Neural progenitor cell (in vitro differentiated cells): Measurements from ENCODE around the gene MYLK3. TPM values are rescaled to one million over a fixed set of nuclear protein-coding genes. Genes with fewer than 3 reads are reported as not detected.

Source experiments
- DNase-seq: peaks from one replicate; pipeline ENCODE4 v3.0.0-alpha.2; 2016; ENCODE audit warnings: low spot score
- H2AFZ ChIP-seq: fragments of 200-600 bp; sonication (generic); replicated peaks from 2 replicates; pipeline ENCODE4 v1.6.1; 2016; ENCODE audit warnings: antibody characterized with exemption
- H3F3A ChIP-seq: fragments of 200-600 bp; sonication (generic); 2 replicates; pipeline ENCODE4 v1.6.1; 2016; ENCODE audit warnings: antibody characterized with exemption, low read depth
- H3K27ac ChIP-seq: fragments of 200-600 bp; sonication (generic); 2 replicates; pipeline ENCODE4 v1.5.1; 2016; ENCODE audit warnings: mild to moderate bottlenecking
- H3K27me3 ChIP-seq: fragments of 200-600 bp; sonication (generic); 2 replicates; pipeline ENCODE4 v1.6.1; 2016; ENCODE audit warnings: mild to moderate bottlenecking, moderate library complexity
- H3K36me3 ChIP-seq: fragments of 200-600 bp; sonication (generic); 2 replicates; pipeline ENCODE4 v1.5.1; 2016
- H3K4me1 ChIP-seq: fragments of 200-600 bp; sonication (generic); 2 replicates; pipeline ENCODE4 v1.6.1; 2016; ENCODE audit warnings: mixed run types
- H3K4me2 ChIP-seq: fragments of 200-600 bp; sonication (generic); 2 replicates; pipeline ENCODE4 v1.6.1; 2016
- H3K4me3 ChIP-seq: fragments of 200-600 bp; sonication (generic); 2 replicates; pipeline ENCODE4 v1.5.1; 2016
- H3K79me2 ChIP-seq: fragments of 200-600 bp; sonication (generic); 2 replicates; pipeline ENCODE4 v1.6.1; 2016; ENCODE audit warnings: low read depth
- H3K9ac ChIP-seq: fragments of 200-600 bp; sonication (generic); 2 replicates; pipeline ENCODE4 v1.6.1; 2016
- H3K9me3 ChIP-seq: fragments of 200-600 bp; sonication (generic); 2 replicates; pipeline ENCODE4 v1.5.1; 2016; ENCODE audit warnings: low read depth
- H4K20me1 ChIP-seq: fragments of 200-600 bp; sonication (generic); 2 replicates; pipeline ENCODE4 v1.6.1; 2016; ENCODE audit warnings: low read depth
- H3K27ac Mint-ChIP-seq: 3 replicates; pipeline ENCODE4 v1.8.0; 2021; ENCODE audit warnings: mixed read lengths
- H3K27me3 Mint-ChIP-seq: 2 replicates; pipeline ENCODE4 v1.8.0; 2022; ENCODE audit warnings: low read depth, mild to moderate bottlenecking, inconsistent platforms, moderate library complexity, mixed read lengths; ENCODE audit not compliant: insufficient read depth
- H3K36me3 Mint-ChIP-seq: 3 replicates; pipeline ENCODE4 v1.8.0; 2021; ENCODE audit warnings: mixed read lengths
- H3K4me1 Mint-ChIP-seq: 3 replicates; pipeline ENCODE4 v1.8.0; 2021; ENCODE audit warnings: mixed read lengths
- H3K4me3 Mint-ChIP-seq: 3 replicates; pipeline ENCODE4 v1.8.0; 2021; ENCODE audit warnings: mild to moderate bottlenecking, moderate library complexity, mixed read lengths
- H3K9me3 Mint-ChIP-seq: 3 replicates; pipeline ENCODE4 v1.8.0; 2020; ENCODE audit warnings: mixed read lengths
- CTCF ChIP-seq: fragments of 200-600 bp; sonication (generic); IDR thresholded peaks from 2 replicates; pipeline ENCODE4 v1.5.1; 2017; ENCODE audit warnings: antibody characterized with exemption, mild to moderate bottlenecking
- EZH2 ChIP-seq: fragments of 200-600 bp; sonication (generic); IDR thresholded peaks from 2 replicates; pipeline ENCODE4 v1.6.1; 2017; ENCODE audit warnings: antibody characterized with exemption, mild to moderate bottlenecking, moderate library complexity
- EZH2phosphoT487 ChIP-seq: fragments of 200-600 bp; sonication (generic); IDR thresholded peaks from 2 replicates; pipeline ENCODE4 v1.6.1; 2017; ENCODE audit warnings: antibody characterized with exemption
- total RNA-seq: library from RNA; depleted of rRNA; stranded (reverse); fragments of >200 nt; gene quantifications from 2 replicates; pipeline ENCODE4 v1.2.3, GENCODE V29; 2015; ENCODE audit warnings: low replicate concordance

MYLK3 gene
- total RNA-seq, 1 donor from 2014 or later, result 1.6 TPM

GRCh38 chr16:46720619-46721018 is 27.5 kb downstream of the MYLK3 start:
- Mint-ChIP-seq H3K4me1 (no peaks in the 10 kb centered on the region), H3K27me3 (peaks cover 2% of the 10 kb centered on the region), H3K4me3 (no peak overlapping the region), H3K9me3 (peaks cover 7% of the 10 kb centered on the region), H3K27ac (no peak overlapping the region), H3K36me3 (no peaks in the 10 kb centered on the region)
- no peak overlapping the region for H3K4me2 ChIP-seq
- H3K27me3 ChIP-seq, result no peaks in the 10 kb centered on the region
- no peak for DNase-seq
- no peaks in the 10 kb centered on the region for H3F3A ChIP-seq
- no peaks in the 10 kb centered on the region for H3K9me3 ChIP-seq
- no peak overlapping the region for H2AFZ ChIP-seq
- H3K4me3 ChIP-seq, result no peak overlapping the region
- TF ChIP-seq EZH2 (no peak), EZH2phosphoT487 (no peak), CTCF (no peak)
- H4K20me1 ChIP-seq, result no peaks in the 10 kb centered on the region
- no peak overlapping the region for H3K9ac ChIP-seq
- H3K79me2 ChIP-seq, result no peaks in the 10 kb centered on the region
- no peak overlapping the region for H3K27ac ChIP-seq
- H3K36me3 ChIP-seq, result no peaks in the 10 kb centered on the region
- H3K4me1 ChIP-seq, result no peaks in the 10 kb centered on the region

GRCh38 chr16:46719528-46719927 is 28.6 kb downstream of the MYLK3 start:
- H3K27me3 Mint-ChIP-seq, result peaks cover 2% of the 10 kb centered on the region
- Histone ChIP-seq H3K9me3 (no peaks in the 10 kb centered on the region), H3K9ac (no peak overlapping the region), H3K4me2 (no peak overlapping the region), H3K79me2 (no peaks in the 10 kb centered on the region), H3K36me3 (no peaks in the 10 kb centered on the region), H4K20me1 (no peaks in the 10 kb centered on the region), H3K4me3 (no peak overlapping the region), H3K27ac (no peak overlapping the region), H3F3A (no peaks in the 10 kb centered on the region), H3K27me3 (no peaks in the 10 kb centered on the region), H3K4me1 (no peaks in the 10 kb centered on the region), H2AFZ (no peak overlapping the region)
- no peak for TF ChIP-seq CTCF
- no peak for TF ChIP-seq EZH2phosphoT487
- no peak for TF ChIP-seq EZH2
- H3K4me1 Mint-ChIP-seq, result no peaks in the 10 kb centered on the region
- H3K9me3 Mint-ChIP-seq, result peaks cover 3% of the 10 kb centered on the region
- no peak for DNase-seq
- no peaks in the 10 kb centered on the region for H3K36me3 Mint-ChIP-seq
- H3K4me3 Mint-ChIP-seq, result no peak overlapping the region
- no peak overlapping the region for H3K27ac Mint-ChIP-seq

- no peak for TF ChIP-seq CTCF
- TF ChIP-seq EZH2, result no peak
- TF ChIP-seq EZH2phosphoT487, result no peak
- no peak overlapping the region for H3K9ac ChIP-seq
- Mint-ChIP-seq H3K4me1 (no peaks in the 10 kb centered on the region), H3K4me3 (no peak overlapping the region), H3K36me3 (no peaks in the 10 kb centered on the region), H3K27me3 (peaks cover 2% of the 10 kb centered on the region), H3K9me3 (peaks cover 3% of the 10 kb centered on the region), H3K27ac (no peak overlapping the region)
- H3K4me2 ChIP-seq, result no peak overlapping the region
- H4K20me1 ChIP-seq, result no peaks in the 10 kb centered on the region
- no peaks in the 10 kb centered on the region for H3K36me3 ChIP-seq
- H3K27me3 ChIP-seq, result no peaks in the 10 kb centered on the region
- no peak overlapping the region for H3K27ac ChIP-seq
- no peaks in the 10 kb centered on the region for H3K79me2 ChIP-seq
- no peaks in the 10 kb centered on the region for H3K4me1 ChIP-seq
- no peaks in the 10 kb centered on the region for H3F3A ChIP-seq
- no peak for DNase-seq
- no peaks in the 10 kb centered on the region for H3K9me3 ChIP-seq
- no peak overlapping the region for H2AFZ ChIP-seq
- H3K4me3 ChIP-seq, result no peak overlapping the region
Measured at GRCh38 chr16:46718214-46718613, 29.9 kb downstream of the MYLK3 start.

- no peaks in the 10 kb centered on the region for H3K36me3 ChIP-seq
Measured at GRCh38 chr16:46717692-46718091, 30.5 kb downstream of the MYLK3 start.

More at GRCh38 chr16:46717692-46718091, 30.5 kb downstream of the MYLK3 start:
- Histone ChIP-seq H3K4me3 (no peak overlapping the region), H2AFZ (no peak overlapping the region), H3K4me2 (no peak overlapping the region), H3K9me3 (no peaks in the 10 kb centered on the region), H3K4me1 (no peaks in the 10 kb centered on the region), H3K79me2 (no peaks in the 10 kb centered on the region), H3K9ac (no peak overlapping the region), H3K27me3 (no peaks in the 10 kb centered on the region), H3F3A (no peaks in the 10 kb centered on the region), H3K27ac (no peak overlapping the region), H4K20me1 (no peaks in the 10 kb centered on the region)
- no peaks in the 10 kb centered on the region for H3K9me3 Mint-ChIP-seq
- DNase-seq, result no peak
- H3K4me3 Mint-ChIP-seq, result no peak overlapping the region
- H3K27ac Mint-ChIP-seq, result no peak overlapping the region
- H3K4me1 Mint-ChIP-seq, result no peaks in the 10 kb centered on the region
- no peak for TF ChIP-seq EZH2
- no peak for TF ChIP-seq EZH2phosphoT487
- no peak for TF ChIP-seq CTCF
- H3K27me3 Mint-ChIP-seq, result peaks cover 2% of the 10 kb centered on the region
- H3K36me3 Mint-ChIP-seq, result no peaks in the 10 kb centered on the region
